Activated CD8-positive, alpha-beta memory T cell treated with anti-CD3 and anti-CD28 coated beads, Interleukin-2, amount 50 U/mL, for 24 hours (primary cell): ENCODE results near the gene GSG1L.
"Not testable (repeated sequence)": the region's sequence is repeated elsewhere in the genome, so short reads cannot be mapped to it uniquely, and the experiment has no call there.

Experiments used
- DNase-seq: peaks from one replicate; pipeline ENCODE4 v3.0.0-alpha.2; 2020; ENCODE audit errors: extremely low read depth

GSG1L gene

DNA sequence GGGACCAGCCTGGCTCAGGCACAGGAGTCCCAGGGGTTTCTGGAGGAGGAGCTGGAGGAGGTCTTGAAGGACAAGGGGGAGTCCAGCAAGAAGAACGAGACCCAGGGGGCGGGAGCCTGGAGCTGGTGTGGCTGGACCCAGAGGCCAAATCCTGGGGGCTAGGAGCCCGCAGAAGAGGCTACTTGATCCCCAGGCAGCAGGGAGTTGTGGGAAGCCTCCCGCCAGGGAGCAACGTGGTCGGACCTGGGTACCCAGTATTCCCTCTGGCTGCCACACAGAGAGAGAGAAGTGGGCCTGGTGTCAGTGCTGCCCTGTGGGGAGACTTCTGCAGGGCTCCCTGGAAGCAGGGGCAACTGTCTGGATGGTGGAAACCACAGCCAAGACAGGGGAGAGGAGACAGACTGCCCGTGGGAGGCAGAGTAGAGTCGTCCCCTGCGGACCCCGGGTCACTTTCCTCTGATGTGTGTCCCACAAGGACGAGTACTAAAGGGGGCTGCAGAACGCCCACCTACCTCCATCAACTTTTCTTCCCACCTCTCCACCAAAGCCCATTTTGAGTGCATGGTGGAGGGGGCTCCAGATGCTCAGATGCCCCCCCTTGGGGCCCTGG, 160.4 kb downstream of the GSG1L start:
- no peak for DNase-seq

DNA sequence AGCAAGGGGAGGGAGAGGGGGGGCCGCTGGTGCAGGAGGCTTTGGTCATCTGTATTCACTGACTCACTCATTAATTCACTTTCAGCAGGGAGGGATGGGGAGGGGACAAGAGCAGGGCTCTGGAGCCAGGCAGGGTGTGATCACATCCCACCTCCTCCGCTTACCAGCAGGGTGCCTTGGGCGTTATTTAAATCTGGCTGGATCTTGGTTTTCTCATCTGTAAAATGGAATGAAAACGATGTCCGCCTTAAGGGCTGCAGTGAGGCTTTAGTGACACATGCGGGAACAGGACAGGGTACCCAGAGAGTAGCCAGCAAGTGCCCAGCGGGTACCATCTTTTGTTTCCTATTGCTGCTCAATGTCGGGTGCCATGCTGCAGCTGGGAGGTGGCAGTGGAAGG, 161.0 kb downstream of the GSG1L start:
- no peak for DNase-seq

DNA sequence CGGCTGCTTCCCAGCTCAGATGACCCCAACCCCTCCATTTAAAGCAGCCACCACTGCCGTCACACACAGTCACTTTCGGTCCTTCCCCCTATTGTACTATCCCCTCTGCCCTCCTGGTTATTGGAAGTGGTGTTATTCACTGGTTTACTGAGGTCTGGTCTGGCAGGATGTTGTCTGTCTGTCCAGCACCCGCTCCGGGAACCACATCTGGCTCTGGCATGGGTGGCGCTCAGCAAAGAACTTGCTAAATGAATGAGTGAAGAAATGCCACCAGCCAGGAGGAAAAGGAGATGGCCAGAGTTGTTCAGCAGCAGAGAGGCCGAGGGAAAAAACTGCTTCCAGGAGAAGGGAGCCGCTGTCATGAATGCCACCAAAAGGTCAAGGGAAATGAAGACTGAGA, 161.6 kb downstream of the GSG1L start:
- DNase-seq: no peak

DNA sequence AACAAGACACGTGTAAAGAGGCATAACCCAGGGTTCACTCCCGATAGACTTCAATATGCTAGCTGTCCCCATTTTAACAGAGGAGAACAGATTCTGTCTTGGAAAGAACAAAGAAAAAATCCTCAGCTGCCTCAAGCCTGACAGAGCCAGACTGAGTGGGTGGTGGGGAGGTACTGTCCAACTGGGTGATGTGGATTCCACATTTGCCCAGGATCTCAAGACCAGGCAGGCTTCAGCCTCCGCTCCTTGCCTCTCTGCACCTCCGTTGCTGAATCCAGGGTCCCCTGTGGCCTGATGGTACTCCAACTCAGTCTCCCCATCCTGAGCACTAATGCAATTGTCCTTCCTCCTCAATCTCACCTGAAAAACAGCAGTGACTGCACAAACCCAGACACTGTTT, 163.8 kb downstream of the GSG1L start:
- no peak for DNase-seq

DNA sequence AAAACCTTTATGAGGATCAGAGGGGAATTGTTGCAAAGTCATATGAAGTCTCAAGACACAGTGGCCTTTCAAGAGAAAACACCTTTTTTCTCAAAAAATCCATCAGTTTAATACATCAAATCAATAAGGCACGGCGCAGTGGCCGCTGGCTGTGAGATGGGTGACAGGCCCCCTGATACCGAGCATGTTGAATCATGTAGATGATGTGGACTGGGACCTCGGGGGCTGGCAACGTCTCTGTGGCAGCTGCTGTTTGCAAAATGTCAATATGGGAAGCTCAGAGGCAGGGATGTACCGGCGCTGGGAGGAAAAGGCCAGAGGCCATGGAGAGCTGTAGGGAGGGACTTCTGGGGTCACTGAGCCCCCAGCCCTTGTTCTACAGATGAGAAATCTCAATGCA, 169.1 kb downstream of the GSG1L start:
- no peak for DNase-seq

DNA sequence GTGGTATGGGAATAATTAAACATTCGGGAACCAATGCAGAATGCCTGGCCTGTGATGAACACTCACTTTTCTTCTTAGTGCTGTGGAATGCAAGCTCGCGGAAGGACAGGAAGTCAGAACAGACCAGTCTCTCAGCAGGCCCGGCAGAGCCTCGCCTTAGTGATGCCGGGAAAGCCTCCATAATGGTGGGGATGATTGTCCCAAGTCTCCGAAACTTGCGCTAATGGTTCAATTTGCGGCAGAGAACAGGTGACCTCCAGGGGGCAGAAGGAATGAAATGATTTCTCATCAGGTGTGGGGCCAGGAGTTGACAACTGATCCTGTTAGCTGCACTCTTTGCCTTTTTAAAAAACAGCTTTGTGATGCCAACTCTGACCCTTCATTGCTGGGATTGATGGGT, 170.6 kb downstream of the GSG1L start:
- no peak for DNase-seq

DNA sequence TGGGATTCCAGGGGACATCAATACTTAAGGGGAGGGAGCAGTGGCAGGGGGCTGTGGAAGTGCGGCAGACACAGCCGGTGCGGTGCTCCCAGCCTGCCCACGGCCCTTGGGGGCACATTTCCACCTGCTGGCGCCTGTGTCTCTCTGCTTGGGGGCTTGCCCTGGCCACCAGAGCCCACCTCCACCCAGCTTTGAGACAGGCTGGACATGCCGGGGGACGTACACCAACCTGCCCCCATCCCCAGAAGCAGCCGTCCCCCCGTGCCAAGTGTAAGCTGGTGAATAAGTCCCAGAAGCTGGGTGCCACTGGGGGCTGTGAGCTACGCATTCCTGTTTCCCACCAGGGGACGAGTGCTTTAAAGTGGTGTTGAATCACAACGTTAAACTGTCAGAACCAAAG, 172.6 kb downstream of the GSG1L start:
- no peak for DNase-seq

DNA sequence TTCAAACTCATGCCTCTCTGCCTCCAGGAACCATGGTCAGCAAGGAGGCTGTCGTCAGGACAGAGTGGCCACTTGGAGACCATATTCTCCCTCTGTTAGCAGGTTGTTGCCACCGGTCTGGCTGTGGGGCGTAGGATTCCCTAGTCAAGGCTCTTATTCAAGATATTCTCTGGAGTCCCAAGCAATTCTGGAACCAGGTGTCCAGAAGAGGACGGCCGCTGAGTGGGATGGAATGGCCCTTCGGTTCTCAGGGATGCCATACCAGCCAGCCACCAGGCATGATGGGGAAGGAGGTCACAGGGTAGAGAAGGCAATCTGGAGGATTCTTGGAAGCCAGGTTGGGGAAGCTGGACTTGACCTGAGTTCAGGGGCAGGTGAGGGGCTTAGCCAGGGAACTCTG, 173.5 kb downstream of the GSG1L start:
- no peak for DNase-seq

DNA sequence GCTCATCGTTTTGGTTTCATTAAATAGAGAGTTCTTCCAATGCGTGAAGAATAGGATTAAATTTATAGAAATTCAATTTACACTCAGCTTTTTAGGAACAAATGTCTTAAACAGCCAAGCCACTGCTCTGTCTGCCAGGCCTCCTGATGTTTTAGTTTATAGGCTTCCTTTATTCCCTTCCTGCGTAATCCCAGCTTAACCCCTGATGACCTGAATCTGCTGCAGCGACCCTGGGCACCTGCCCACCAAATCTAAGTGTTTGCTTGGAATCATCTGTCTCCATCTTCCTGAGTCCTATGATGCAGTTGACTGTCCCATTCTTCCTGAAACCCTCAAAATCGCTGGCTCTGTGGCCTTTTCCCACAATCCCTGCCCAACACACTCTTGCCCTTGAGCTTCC, 179.9 kb downstream of the GSG1L start:
- DNase-seq: no peak

DNA sequence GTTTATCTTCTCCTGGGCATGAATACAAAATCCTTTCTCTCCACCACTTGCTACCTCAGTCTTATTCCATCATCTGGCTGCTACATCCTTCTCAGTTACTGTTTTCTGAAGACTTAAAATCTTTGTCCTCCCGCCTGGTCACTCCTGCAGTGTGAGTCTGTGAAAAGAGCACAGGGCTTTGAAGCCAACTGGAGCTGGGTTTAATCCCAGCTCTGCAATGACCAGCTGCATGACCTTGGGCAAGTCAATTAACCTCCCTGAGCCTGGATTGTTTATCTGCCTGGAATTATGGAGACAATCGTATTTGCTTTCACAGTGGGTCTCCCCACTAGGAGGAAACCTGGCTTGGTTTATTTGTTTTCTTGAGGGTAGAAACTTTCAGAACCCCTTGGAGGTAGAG, 183.2 kb downstream of the GSG1L start:
- DNase-seq: no peak

DNA sequence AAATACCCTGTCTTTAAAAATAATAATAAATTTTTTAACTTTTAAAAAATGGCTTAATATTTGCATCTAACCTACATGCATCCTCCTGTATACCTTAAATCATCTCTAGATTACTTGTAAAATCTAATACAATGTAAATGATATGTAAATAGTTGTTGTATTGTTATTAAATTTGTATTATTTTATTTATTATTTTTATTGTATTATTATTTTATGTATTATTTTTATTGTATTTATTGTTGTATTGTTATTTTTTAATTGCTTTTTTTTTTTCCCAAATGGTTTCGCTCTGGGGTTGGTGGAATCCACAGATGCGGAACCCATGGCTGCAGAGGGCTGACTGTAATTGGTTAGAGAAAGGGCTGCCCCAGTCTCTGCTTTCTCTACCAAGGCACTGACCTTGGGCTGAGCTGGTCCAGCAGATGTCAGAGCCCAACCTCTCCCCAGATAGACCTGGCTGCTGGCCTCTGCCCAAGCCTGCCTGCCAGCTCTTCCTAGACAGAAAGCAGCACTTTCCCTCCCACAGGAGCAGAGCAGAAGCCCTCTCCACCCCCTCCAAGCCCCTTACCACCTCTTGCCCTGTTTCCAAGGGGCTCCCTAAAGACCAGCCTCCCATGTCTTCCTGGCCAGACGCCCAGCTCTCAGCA, 183.8 kb downstream of the GSG1L start:
- DNase-seq: no peak

DNA sequence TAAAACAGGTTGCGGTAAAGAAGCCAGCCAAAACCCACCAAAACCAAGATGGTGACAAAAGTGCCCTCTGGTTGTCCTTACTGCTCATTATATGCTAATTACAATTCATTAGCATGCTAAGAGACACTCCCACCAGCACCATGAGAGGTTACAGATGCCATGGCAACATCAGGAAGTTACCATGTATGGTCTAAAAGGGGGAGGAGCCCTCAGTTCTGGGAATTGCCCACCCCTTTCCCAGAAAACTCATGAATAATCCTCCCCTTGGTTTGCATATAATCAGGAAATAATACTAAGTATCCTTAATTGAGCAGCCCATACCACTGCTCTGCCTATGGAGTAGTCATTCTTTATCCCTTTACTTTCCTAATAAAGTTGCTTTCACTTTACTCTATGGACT, 190.9 kb downstream of the GSG1L start:
- not testable (repeated sequence) for DNase-seq

DNA sequence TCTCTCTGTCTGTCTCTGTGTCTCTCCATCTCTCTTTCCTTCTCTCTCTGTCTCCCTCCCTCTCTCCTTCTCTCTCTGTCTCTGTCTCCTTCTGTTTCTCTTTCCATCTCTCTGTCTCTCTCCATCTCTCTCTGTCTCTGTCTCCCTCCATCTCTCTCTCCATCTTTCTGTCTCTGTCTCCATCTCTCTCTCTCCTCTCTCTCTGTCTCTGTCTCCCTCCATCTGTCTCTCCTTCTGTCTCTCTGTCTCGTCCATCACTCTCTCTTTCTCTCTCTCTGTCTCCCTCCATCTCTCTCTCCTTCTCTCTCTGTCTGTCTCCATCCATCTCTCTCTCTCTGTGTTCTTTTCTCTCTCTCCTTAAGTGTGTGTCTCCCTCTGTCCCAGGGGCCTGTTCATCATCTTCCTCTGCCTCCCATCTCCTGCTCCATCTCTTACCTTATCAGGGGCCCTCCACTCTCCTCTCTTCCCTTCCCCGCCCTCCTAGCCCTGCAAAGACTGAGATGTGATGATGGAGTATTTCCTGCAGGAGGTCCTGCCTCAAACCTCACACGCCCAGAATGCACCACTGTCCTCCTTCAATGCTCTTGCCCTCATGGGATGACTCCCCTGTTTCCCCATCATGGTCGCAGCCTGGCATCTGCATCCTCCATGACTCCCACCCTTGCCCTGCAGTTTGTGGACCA, 193.3 kb downstream of the GSG1L start:
- DNase-seq: no peak

DNA sequence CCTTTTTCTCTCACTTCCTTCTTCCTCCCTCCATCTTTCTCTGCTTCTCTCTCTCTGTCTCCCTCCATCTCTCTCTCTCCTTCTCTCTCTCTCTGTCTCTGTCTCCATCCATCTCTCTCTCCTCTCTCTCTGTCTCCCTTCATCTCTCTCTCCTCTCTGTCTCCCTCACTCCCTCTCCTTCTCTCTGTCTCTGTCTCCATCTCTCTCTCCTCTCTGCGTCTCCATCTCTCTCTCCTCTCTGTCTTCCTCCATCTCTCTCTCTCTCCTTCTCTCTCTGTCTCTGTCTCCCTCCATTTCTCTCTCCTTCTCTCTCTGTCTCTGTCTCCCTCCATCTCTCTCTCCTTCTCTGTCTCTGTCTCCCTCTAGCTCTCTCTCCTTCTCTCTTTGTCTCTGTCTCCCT, 194.1 kb downstream of the GSG1L start:
- no peak for DNase-seq

DNA sequence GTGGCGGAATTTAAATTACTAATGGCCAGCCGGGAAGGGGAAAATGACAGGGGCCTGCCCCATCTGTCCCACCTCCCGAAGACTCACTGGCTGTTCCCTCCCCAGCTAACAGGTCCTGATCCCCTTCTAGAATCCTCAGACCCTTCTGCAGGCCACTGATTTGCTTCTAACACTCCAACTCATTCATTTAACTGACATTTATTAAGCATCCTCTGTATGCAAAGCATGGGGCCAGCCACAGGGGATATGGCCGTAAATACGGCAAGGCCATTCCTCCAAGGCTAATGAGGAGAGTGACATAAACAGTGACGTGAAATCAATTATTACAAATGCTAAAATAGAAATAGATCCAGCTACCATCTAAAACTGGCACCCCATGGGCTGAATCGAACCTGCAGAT, 195.3 kb downstream of the GSG1L start:
- DNase-seq: no peak

DNA sequence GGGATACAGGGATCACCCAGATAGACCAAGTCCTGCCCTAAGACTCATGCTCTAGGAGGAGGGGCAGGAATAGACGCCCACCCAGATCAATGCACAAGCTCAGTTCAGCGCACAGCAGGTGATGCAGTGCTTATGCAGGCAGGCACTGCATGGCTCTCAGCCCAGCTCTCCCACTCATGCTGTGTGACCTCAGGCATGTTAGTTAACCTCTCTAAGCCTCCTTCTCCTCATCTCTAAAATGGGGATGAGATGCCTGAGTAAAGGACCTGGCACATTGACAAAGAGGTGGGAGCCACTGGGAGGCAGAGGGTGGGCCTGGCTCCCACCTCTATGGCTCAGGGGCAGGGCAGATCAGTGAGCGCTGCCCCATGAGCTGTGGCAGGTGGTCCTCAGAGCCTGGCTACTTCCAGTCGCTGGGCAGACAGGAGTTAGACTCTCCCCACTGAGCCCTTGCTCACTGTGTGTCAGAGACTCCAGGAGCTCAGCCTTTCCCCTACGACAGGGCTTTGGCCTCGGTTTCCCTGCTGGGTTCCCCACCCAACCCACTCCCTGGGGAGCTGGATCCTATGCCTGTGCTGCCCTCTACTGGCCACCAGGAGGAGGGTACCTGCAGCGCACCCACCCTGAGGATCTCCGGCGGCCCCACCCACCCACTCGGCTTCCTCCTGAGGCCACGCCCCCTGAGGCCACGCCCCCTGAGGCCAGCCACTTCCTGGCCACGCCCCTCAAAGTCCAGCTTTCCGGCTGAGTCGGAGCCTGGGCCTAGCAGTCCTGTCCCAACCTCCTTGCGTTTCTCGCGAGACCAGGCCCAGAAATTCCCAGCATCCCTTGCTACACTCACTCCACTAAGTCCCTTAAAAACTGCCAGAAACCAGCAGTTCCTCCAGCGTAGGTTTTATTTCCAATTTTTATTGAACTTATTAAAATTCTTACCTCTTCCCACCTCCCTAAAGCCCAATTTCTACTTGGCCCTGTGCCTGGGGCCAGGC, 196.1 kb downstream of the GSG1L start:
- DNase-seq: peak; percentile 19

DNA sequence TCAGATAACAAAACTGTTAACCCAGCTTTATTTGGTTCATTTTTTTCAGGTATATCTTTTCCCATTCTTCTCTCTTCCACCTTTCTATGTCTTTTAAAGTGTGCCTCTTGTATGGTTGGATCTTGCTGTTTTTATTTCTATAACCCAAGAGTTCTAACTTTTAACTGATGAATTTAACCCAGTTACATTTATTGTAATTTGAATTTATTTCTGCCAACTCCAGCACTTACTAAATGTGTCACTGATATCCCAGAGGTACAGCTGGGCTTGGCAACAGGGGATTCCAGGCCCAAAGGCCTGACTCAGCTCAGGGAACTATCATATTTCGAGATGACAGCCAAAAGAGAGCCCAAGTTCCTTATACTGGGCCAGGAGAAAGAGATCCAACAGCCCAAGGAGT, 200.1 kb downstream of the GSG1L start:
- no peak for DNase-seq

DNA sequence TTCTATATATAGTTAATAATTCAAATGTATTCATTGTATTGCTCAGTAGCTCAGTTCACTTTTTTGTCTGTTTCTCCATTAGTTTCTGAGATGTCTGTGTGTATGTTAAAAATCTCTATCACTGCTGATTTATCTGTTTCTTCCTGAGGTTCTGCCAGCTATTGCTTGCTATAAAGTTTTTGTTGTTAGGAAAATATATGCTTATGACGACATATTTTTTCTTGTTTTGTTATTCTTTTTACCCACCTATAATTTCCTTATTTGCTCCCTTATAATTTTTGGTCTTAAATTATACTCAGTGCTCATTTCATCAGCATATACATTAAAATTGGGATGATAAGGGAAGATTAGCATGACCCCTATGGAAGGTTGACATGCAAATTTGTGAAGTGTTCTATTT, 200.6 kb downstream of the GSG1L start:
- DNase-seq: no peak

DNA sequence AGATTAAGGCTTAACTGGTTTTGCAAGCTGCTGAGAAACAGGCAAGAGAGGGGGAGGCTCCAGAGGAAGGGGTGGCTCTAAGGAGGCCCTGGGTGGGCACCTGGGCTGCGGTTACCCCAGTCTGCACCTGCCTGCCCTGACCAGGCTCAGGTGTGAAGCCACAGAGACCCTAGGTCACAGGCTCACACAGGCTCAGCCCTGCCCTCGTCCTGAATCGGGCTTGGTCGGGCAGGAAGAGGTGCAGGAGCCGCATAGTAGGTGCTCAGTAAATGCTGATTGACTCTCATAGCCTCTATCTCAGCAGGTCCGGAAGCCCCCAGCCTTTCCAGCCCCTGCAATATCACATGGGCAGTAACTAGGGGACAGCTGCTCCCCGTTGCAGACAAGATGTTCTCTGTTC, 203.4 kb downstream of the GSG1L start:
- DNase-seq: no peak

DNA sequence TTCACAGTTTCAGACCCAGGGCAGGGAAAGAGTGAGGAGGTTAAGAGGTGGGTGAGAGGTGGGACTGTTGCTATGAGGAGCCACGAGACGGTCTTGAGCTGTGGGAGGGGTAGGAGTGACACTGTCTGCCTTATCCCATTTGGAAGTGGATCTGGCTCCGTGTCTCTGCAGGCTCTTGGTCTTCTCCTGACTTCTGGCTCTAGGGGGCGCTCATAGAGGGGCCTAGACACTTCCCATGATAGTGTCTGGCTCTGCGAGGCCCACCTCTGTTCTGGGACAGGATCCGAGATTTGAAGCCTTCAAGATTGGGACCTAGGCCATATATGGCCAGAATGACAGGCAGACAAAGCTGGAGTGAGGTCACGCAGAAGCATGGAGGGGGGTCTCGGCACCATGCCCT, 204.5 kb downstream of the GSG1L start:
- DNase-seq: no peak

DNA sequence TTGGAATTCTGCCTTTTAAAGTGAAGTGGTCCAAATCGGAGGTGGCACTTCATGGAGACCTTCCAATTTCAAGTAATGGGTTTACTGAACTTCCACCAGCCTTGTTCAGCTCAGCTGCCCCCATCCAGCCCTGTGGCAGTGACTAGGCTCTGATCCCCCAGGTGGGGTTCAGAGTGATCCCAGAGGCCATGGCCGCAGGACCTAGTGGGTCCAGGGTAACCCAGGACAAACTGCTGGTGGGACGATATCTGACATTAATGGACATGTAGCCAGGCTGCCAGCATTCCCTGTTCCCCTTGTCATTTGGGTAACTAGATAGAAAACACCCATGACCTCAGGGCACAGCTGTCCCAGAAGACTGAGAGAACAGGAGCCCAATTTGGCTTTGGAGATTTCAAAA, 209.9 kb downstream of the GSG1L start:
- no peak for DNase-seq

DNA sequence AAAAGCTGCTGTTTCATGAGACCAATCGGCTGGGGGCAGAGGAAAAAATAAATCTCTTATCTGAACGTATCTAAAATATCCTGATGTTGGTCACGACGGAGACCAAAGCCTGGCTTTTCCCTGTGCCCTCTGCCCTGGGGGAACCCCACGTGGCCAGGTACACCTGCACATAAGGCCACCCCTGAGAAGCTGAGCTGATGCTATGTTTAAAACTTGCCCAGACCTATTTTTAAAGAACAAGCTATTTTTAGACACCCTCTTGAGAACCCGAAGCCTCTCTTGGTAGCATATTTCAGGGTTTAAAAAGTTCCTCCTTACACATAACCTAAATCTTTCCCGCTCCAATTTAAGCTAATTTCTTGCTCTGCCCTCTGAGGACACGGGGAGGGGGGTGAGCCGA, 210.4 kb downstream of the GSG1L start:
- DNase-seq: no peak
